Non-pigmented ciliary epithelial cell (primary cell): ENCODE results near the gene RFLNA.

ENCODE experiments used
- DNase-seq: peaks from one replicate; pipeline ENCODE4 v3.0.0-alpha.2; 2010; ENCODE audit warnings: low read depth

RFLNA gene

GRCh38 chr12:124294780-124295341 is at the start of gene RFLNA:
RFLNA (plus strand) TSS chr12:124295093; CDS start chr12:124295430, 337 bp downstream.
- DNase-seq, result no peak

DNA sequence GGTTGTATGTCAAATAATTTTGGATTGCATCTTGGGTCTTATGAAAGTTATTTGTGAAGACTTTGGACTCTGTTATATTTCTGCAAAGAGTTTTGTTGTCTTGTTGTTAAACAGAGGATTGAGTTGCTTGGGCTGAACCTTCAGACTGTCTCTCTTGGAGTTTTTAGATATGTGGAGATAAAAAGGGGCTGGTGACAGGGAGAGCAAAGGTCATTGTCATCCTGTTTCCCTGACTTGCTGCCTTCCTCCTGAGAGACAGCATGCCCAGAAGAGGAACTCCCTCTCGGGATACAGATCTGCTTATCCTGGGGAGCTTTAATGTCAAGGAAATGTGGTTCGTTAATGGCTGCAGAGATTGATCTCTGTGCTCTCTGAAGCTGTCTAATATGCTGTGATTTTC is 47.6 kb upstream of the RFLNA start:
- DNase-seq, result no peak

- DNase-seq, result no peak
Observed at GRCh38 chr12:124248941-124249825, 45.7 kb upstream of the RFLNA start.

- no peak for DNase-seq
Observed at GRCh38 chr12:124251186-124251585, 43.7 kb upstream of the RFLNA start.

DNA sequence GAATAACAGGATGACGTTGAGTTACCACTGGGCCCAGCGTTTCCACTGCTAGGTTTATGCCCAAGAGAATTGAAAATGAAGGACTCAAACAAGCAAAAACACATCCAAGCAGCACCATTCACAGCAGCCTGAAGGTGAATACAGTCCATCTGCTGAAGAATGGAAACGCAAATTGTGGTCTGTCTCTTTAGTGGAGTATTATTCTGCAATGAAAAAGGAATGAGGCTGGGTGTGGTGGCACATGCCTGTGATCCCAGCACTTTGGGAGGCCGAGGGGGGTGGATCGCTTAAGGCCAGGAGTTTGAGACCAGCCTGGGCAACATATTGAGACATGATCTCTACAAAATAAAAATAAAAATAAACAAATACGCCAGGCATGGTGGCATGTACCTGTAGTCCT is 41.9 kb upstream of the RFLNA start:
- no peak for DNase-seq

GRCh38 chr12:124254126-124254525 is 40.8 kb upstream of the RFLNA start:
- DNase-seq, result no peak

DNA sequence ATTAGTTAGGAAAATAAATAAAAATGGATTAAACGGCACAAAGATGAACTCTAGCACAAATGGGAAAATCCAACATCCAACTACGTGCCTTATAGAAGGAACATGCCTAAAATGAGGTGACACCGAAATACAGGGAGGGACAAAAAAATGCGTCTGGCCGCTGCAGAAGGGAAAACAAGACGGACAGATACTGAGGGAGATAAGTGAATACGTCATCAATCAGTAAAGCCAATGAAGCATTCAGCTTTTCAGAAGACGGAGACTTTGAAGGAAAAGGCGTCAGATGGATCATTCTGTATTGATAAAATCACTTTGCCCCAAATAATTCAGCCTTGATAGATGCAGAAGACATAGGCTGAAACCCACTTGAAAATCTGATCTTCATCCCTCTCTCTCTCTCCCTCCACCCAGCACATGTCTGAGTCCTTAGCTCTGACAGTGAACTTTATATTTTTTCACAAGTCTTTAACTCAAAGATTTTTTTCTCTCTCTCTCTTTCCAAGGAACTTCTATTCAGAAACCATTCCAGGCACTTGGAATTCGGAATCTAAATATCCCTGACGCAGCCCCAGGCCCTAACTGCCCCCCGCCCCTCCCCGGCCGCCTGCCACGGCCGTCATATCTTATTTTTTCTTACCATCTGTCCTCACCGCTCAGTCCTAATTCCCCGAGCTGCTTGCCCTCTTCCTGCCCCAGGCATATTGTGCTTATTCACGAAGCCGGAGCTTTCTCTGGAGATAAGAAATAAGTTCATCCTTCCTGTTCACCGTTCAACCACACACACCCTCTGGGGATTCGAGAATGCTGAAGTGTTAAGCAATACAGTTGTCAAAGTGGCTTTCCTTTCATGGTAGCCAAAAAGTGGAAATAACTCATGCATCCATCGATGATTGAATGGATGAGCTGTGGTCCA is 35.5 kb upstream of the RFLNA start:
- no peak for DNase-seq

GRCh38 chr12:124261885-124262284 is 33.0 kb upstream of the RFLNA start:
- DNase-seq, result no peak

DNA sequence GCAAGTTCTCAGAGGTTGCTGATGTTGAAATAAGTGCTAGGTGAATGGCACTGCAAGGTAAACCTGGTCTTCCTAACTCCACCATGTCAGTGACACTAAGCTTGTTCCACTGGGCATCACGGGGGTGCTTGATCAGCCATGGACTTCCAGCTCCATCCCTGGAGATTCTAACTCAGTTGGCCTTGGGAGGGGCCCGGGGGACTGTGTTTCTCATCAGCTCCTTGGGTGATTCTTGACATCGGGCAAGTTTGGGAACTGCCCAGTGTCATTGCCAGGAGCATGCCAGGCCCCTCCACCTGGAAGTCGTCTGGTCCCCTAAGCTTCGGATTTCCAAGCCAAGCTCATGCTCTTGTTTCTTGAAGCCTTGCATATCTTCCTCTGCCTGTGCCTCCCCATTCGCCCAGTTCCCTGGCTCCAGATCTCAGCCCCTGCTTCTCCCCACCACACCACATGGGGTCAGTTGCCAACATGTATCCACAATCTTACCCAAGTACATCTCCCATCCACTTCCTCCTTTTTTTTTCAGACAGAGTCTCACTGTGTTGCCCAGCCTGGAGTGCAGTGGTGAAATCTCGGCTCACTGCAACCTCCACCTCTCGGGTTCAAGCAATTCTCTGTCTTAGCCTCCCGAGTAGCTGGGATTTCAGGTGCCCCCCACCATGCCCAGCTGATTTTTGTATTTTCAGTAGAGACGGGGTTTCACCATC is 30.7 kb upstream of the RFLNA start:
- no peak for DNase-seq

- no peak for DNase-seq
Observed at GRCh38 chr12:124264879-124265278, 30.0 kb upstream of the RFLNA start.

- DNase-seq, result no peak
Observed at GRCh38 chr12:124267205-124267778, 27.6 kb upstream of the RFLNA start.

DNA sequence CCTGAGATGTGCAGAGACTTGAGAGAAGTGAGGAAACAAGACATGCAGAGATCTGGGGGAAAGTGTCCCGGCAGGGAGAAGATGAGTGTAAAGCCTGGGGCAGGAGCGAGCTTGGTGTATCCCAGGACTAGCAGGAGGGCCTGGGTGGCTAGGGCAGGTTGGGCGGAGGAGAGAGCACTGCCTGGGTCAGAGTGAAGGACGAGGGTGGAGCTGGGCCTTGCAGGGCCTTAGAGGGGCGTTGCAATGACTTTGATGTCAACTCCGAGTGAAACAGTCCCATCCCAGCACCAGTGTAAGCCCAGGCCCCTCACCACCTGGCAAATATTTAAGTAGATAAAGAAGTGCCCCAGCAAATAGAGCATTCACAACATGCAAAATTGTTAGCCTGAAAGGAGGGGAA is 24.2 kb upstream of the RFLNA start:
- DNase-seq, result no peak

DNA sequence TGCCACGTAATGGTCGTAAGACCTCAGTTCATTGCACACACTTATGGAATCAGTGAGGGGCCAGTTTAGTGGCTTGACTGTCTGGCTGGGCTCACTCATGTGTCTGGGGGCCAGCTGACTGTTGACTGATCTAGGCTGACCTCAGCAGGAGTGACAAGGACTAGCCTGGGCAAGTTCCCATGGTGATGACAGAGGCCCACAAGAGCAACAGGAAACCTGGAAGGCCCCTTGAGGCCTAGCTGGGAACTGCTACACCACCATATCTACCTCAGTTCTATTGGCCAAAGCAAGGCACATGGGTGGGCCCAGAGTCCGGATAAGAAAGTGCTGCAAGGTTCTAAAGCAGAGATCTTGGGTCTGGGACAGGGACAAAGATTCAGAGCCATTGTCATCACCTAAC is 21.3 kb upstream of the RFLNA start:
- DNase-seq, result no peak

DNA sequence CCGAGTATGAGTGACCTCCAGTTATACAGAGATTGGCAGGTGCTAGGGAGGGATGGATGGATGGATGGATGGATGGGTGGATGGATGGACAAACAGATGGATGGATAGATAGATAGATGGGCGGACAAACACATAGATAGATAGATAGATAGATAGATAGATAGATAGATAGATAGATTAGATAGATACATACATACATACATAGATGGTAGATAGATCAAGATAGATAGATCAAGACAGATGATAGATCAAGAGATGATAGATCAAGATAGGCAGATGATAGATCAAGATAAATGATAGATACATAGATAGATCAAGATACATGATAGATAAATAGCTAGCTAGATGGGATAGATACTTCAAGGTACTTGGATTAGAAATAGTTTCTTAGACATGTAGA is 18.6 kb upstream of the RFLNA start:
- DNase-seq, result no peak

GRCh38 chr12:124277394-124278241 is 17.3 kb upstream of the RFLNA start:
- no peak for DNase-seq

- DNase-seq, result no peak
Observed at GRCh38 chr12:124278389-124279101, 16.3 kb upstream of the RFLNA start.

DNA sequence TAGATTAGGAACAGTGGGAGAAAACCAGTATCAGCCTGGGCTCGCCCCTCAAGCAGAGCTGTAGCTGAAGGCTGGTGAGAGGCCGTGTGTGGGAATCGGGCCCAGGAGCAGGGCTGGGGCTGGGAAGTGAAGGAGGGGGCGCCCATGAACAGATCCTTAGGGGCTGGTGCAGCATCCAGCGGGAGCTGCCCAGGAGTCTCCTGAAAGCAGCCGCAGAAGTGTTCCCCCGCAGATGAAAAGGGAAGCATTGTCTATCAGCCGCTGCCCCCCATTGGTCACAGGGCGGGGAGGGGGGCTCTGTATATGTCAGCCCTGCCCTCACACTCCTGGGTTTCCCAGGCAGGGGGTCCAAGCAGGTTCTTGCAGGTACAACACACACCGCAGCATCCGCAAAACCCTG is 15.6 kb upstream of the RFLNA start:
- no peak for DNase-seq

DNA sequence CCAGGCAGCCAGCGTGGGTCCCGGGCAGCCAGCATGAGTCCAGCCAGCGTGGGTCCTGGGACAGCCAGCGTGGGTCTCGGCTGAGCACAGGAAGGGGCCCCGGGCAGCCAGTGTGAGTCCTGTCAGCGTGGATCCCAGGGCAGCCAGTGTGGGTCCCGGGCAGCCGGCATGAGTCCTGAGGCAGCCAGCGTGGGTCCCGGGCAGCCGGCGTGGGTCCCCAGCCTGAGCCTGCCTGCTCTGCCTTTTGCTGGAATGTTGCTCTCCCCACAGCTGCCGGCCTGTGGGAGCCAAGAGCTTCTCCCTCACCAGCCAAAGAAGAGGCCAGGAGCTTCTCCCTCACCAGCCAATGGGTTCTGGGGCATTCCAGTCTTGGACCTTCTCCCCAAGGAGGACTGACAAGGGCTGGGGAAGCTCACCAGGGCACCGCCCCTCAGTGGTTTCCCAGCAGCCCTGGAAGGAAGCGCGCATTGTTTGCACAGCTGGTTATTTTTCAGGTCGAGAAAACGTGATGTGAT is 15.0 kb upstream of the RFLNA start:
- no peak for DNase-seq

DNA sequence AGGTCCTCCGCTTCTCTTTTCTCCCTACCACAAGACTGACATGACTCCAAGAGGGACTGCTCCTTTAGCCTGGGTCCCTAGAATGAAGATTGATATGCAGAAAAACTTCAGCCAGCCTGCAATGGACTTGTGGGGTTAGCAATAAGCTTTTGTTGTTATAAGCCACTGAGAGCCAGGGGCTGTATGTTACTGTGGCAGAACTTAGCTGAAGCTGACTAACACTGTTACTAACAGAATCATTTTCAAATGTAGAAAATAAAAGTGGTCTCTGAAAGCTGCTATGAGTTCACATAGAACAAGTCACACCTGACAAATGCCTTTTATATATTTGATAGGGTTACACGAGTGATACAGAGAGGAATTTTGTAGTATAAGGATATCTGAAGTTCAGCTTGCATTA is 13.6 kb upstream of the RFLNA start:
- no peak for DNase-seq

GRCh38 chr12:124282287-124282686 is 12.6 kb upstream of the RFLNA start:
- no peak for DNase-seq
